ENCODE data around the gene ZMYND15.

DNA sequence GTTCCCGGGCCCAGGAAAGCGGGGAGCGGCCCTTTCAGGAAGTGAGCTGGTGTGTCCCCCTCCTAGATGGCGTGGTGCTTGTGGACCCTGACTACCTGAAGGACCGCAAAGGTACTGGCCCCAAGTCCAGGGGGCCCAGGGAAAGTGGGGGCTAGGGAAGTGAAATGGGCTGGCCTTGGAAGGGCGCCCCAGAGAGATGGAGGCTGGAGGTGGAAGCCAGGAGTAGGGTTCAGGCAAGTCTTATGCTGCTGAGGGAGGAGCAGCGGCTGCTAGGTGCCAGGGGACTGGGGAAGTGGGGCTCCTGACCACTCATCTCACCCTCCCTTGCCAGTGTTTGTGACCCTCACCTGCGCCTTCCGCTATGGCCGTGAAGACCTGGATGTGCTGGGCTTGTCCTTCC is 23.6 kb upstream of the ZMYND15 start:
- TF ChIP-seq POLR2A (IDR thresholded peaks at IDR 0.05; ENCODE audit: borderline replicate concordance, extremely low read depth, insufficient read depth, insufficient read length) (no peak), CEBPB (IDR thresholded peaks at IDR 0.05; ENCODE audit: low read depth) (no peak), YY1 (IDR thresholded peaks at IDR 0.05; ENCODE audit: extremely low read depth, insufficient replicate concordance, low read depth, low read length) (no peak), POLR2AphosphoS5 (IDR thresholded peaks at IDR 0.05; ENCODE audit: low read depth, low read length) (no peak), EZH2phosphoT487 (IDR thresholded peaks at IDR 0.05; ENCODE audit: borderline replicate concordance) (no peak), JUND (IDR thresholded peaks at IDR 0.05) (no peak), EZH2 (IDR thresholded peaks at IDR 0.05) (no peak), REST (IDR thresholded peaks at IDR 0.05; ENCODE audit: low read depth) (no peak), RAD21 (IDR thresholded peaks at IDR 0.05; ENCODE audit: low read depth) (no peak), EGR1 (IDR thresholded peaks at IDR 0.05; ENCODE audit: low read depth) (no peak), CBX3 (IDR thresholded peaks at IDR 0.05; ENCODE audit: low read depth) (no peak), ATF3 (IDR thresholded peaks at IDR 0.05) (no peak), ZNF274 (IDR thresholded peaks at IDR 0.05; ENCODE audit: low read depth, low read length) (no peak)
- TF ChIP-seq, protein P1, sequence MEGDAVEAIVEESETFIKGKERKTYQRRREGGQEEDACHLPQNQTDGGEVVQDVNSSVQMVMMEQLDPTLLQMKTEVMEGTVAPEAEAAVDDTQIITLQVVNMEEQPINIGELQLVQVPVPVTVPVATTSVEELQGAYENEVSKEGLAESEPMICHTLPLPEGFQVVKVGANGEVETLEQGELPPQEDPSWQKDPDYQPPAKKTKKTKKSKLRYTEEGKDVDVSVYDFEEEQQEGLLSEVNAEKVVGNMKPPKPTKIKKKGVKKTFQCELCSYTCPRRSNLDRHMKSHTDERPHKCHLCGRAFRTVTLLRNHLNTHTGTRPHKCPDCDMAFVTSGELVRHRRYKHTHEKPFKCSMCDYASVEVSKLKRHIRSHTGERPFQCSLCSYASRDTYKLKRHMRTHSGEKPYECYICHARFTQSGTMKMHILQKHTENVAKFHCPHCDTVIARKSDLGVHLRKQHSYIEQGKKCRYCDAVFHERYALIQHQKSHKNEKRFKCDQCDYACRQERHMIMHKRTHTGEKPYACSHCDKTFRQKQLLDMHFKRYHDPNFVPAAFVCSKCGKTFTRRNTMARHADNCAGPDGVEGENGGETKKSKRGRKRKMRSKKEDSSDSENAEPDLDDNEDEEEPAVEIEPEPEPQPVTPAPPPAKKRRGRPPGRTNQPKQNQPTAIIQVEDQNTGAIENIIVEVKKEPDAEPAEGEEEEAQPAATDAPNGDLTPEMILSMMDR (IDR thresholded peaks at IDR 0.05 in 2 of 3, conservative IDR thresholded peaks at IDR 0.05 in 1 of 3; ENCODE audit: borderline replicate concordance in 1 of 3, insufficient read depth in 1 of 3, low read depth in 2 of 3, low read length in 2 of 3) = no peak
